ENCODE results near the gene FRMD3.

- TF ChIP-seq GATA2 (IDR thresholded peaks at IDR 0.05; ENCODE audit: low read depth, low read length) = no peak
- no peak for TF ChIP-seq GATA3 (IDR thresholded peaks at IDR 0.05; ENCODE audit: low read depth, low read length)
Measured at GRCh38 chr9:83235526-83235925, 302.7 kb downstream of the FRMD3 start.
